Stimulated activated CD4-positive, alpha-beta T cell treated with anti-CD3 and anti-CD28 coated beads, TNF-alpha, amount 100 ng/mL, for 1 hour (primary cell): Measurements from ENCODE around the gene STC2.

Source experiments
- DNase-seq, 3 donors: peaks; one replicate each; pipeline ENCODE4 v3.0.0-alpha.2; 2020; ENCODE audit warnings: low read depth in 3 of 3, low spot score in 1 of 3

Gene STC2

DNA sequence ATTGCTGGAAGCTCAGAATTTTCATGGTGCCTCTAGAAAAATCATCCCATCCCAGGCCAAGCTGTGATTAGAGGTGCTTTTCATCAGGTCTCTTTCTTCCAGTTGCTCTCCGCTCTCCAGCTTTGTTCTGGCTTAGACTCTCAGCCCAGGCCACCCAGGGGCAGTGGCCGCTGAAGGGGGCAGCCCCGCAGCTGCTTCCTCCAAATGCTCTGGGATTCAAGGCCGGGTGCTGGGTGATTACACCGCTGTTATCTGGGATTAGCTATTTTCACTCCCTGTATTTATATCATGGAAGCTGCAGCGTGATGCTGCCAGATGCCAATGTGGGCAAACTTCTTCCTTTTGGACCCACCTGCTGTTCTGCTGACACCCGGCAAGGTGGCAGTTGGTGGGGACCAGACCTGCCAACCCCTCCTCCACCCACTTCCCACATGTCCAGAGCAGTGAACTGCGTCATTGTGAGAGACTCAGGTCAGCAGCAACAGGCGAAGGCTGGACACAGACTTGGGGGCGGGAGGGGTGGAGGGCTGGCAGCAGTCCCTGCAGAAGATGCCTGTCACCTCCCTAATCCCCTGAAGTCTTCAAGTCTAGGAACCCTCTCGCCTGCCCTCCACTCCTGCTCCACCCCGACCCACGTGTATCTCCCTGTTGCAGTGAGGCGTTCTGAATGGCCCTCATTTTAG lies 59.3 kb downstream of the STC2 start:
- no peak for DNase-seq

DNA sequence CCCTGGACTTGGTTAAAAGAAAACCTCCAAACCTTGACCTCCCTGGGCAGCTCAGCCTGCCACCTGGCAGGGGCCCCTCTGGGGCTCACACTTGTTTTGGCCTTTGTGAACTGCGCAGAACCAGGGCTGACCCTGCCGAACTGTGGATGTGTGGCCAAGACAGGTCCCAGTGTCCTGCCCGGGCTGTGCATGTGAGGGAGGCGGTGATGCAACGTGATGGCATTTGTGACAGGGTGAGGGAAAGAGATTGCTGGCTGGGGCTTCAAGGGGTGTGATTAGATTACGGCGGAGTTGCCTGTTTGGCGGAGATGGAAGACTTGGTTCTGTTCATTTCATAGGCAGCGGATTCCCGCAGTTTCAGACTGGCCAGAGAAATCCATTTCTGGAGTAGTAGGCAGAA lies 62.8 kb downstream of the STC2 start:
- DNase-seq: no peak
